GM12892 (cell line): ENCODE data around the gene ID1.

Experiments
- POLR2A ChIP-seq: IDR thresholded peaks from 2 replicates; pipeline ENCODE4 v1.6.1; 2011; ENCODE audit warnings: low read depth, low read length, control low read depth
- POLR2AphosphoS5 ChIP-seq: IDR thresholded peaks from 2 replicates; pipeline ENCODE4 v1.6.1; 2011; ENCODE audit warnings: low read depth, low read length, control low read depth
- TAF1 ChIP-seq: IDR thresholded peaks from 2 replicates; pipeline ENCODE4 v1.6.1; 2011; ENCODE audit warnings: low read depth, mild to moderate bottlenecking, control low read depth, low read length, borderline replicate concordance

- TF ChIP-seq POLR2A, result no peak
- TF ChIP-seq POLR2AphosphoS5, result no peak
- no peak for TF ChIP-seq TAF1
Measured at GRCh38 chr20:31559704-31560093, 45.4 kb upstream of the ID1 start.
